Body of pancreas (tissue), 4 donors: Measurements from ENCODE around the gene ABR.

Experiments used
- POLR2A ChIP-seq, 3 donors: fragments of 450-650 bp; IDR thresholded peaks; one replicate each; pipeline ENCODE4 v1.6.1; 2016; ENCODE audit warnings: antibody characterized with exemption in 3 of 3, mild to moderate bottlenecking in 2 of 3
- TF ChIP-seq, protein P1 (sequence below), 7 experiments: fragments of 450-650 bp in 4 of 7; fragments of 200-600 bp in 3 of 7; sonication (generic) in 3 of 7; IDR thresholded peaks; one replicate each; pipeline ENCODE4 v1.5.1; 2016 to 2019; ENCODE audit warnings: antibody characterized with exemption in 7 of 7

DNA sequence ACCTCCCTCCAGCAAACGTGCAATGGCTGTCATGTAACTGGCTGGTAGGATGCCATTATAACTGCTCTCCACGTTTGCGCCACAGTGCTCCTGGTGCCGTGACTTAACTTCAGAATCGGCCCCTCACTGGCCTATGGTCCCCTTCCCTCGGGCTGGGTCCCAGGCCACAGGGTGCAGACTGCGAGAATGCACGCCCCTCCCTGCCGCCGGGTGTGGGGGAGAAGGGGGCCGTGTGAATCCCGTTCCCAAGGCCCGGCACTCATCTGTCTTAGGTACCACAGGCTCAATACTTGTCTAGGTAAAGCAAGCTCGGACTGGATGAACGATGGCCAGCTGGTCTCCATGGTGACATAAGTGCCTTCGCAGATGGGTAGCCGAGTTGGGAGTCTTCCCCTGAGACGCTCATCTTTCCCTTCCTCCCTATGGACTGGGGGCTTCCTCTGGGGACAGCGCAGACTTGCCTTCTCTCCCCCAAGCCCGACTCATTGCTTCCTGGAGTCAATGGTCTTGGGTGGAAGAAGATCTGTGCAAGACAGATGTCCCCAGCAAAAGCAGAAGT lies 145.1 kb downstream of the ABR start:
- TF ChIP-seq POLR2A (IDR thresholded peaks at IDR 0.05), result no peak
- TF ChIP-seq, protein P1, sequence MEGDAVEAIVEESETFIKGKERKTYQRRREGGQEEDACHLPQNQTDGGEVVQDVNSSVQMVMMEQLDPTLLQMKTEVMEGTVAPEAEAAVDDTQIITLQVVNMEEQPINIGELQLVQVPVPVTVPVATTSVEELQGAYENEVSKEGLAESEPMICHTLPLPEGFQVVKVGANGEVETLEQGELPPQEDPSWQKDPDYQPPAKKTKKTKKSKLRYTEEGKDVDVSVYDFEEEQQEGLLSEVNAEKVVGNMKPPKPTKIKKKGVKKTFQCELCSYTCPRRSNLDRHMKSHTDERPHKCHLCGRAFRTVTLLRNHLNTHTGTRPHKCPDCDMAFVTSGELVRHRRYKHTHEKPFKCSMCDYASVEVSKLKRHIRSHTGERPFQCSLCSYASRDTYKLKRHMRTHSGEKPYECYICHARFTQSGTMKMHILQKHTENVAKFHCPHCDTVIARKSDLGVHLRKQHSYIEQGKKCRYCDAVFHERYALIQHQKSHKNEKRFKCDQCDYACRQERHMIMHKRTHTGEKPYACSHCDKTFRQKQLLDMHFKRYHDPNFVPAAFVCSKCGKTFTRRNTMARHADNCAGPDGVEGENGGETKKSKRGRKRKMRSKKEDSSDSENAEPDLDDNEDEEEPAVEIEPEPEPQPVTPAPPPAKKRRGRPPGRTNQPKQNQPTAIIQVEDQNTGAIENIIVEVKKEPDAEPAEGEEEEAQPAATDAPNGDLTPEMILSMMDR (IDR thresholded peaks at IDR 0.05), result no peak
